Right atrium auricular region (tissue), 2 donors: Measurements from ENCODE around the gene UBE2K. TPM values are rescaled to one million over a fixed set of nuclear protein-coding genes. Genes with fewer than 3 reads are reported as not detected.

Experiments used
- DNase-seq: peaks from one replicate; pipeline ENCODE4 v3.0.0-alpha.2; 2019; ENCODE audit warnings: low spot score
- H3K27ac ChIP-seq, 2 donors: fragments of 200-600 bp; sonication (generic); 1 replicate in 1 of 2; 2 replicates in 1 of 2; pipeline ENCODE4 v1.5.1; 2016 to 2019
- H3K27me3 ChIP-seq, 2 donors: fragments of 200-600 bp; sonication (generic); one replicate each; pipeline versions ENCODE4 v1.5.1 to v1.6.0; 2017 to 2019
- H3K36me3 ChIP-seq: fragments of 200-600 bp; sonication (generic); one replicate; pipeline ENCODE4 v1.5.1; 2016
- H3K4me1 ChIP-seq, 2 donors: fragments of 200-600 bp; sonication (generic); one replicate each; pipeline versions ENCODE4 v1.5.1 to v1.6.0; 2017 to 2019
- H3K4me3 ChIP-seq, 2 donors: fragments of 200-600 bp; sonication (generic); 1 replicate in 1 of 2; 2 replicates in 1 of 2; pipeline ENCODE4 v1.5.1; 2017 to 2019; ENCODE audit warnings: mild to moderate bottlenecking in 1 of 2, moderate library complexity in 1 of 2
- H3K9me3 ChIP-seq, 2 donors: fragments of 200-600 bp; sonication (generic); one replicate each; pipeline ENCODE4 v1.5.1; 2019
- CTCF ChIP-seq, 2 donors: fragments of 200-600 bp; sonication (generic); IDR thresholded peaks; one replicate each; pipeline ENCODE4 v1.5.1; 2019; ENCODE audit warnings: antibody characterized with exemption in 2 of 2
- total RNA-seq, 2 donors: library from RNA; depleted of rRNA; stranded (reverse); fragments of >200 nt; gene quantifications; one replicate each; pipeline ENCODE4 v1.1.0, GENCODE V29; 2016

UBE2K gene
- total RNA-seq, 2 donors from 2014 or later = 16.7 to 23.8 TPM

GRCh38 chr4:39741401-39741800 is 43.5 kb downstream of the UBE2K start:
- Histone ChIP-seq H3K4me3 (no peak overlapping the region), H3K27me3 (no peaks in the 10 kb centered on the region), H3K4me1 (no peaks in the 10 kb centered on the region), H3K27ac (no peak overlapping the region), H3K9me3 (no peaks in the 10 kb centered on the region), H3K36me3 (no peaks in the 10 kb centered on the region)
- TF ChIP-seq CTCF (IDR thresholded peaks at IDR 0.05) = no peak
- no peak for DNase-seq

- no peaks in the 10 kb centered on the region for H3K27me3 ChIP-seq
- H3K4me1 ChIP-seq = no peaks in the 10 kb centered on the region
- no peaks in the 10 kb centered on the region for H3K36me3 ChIP-seq
- no peak for TF ChIP-seq CTCF (IDR thresholded peaks at IDR 0.05)
- H3K27ac ChIP-seq = no peak overlapping the region
- no peaks in the 10 kb centered on the region for H3K9me3 ChIP-seq
- no peak overlapping the region for H3K4me3 ChIP-seq
- DNase-seq = no peak
Measured at GRCh38 chr4:39745920-39746319, 48.0 kb downstream of the UBE2K start.

DNA sequence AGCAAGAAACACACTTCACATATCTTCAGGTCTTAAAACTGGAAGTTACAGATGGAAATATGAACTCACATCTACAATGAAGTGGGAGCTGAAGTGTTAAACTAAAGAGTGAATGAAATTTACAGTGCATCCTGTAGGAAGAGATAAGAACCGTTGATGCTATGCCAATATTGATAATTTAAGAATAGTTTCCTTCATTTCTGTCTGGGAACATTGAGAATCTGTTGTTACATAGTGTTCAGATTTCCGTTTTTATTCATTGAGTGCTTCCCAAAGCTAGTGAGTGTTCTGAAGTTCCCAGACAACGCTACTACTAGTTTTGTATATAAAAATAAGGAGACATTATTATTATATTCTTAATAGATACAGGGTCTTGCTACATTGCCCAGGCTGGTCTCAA is 52.3 kb downstream of the UBE2K start:
- no peaks in the 10 kb centered on the region for H3K27me3 ChIP-seq
- peaks cover 8% of the 10 kb centered on the region for H3K36me3 ChIP-seq
- no peak for TF ChIP-seq CTCF (IDR thresholded peaks at IDR 0.05)
- H3K27ac ChIP-seq = no peak overlapping the region
- no peaks in the 10 kb centered on the region for H3K4me1 ChIP-seq
- no peak for DNase-seq
- H3K9me3 ChIP-seq = no peaks in the 10 kb centered on the region
- no peak overlapping the region for H3K4me3 ChIP-seq

GRCh38 chr4:39754309-39754708 is 56.4 kb downstream of the UBE2K start:
- no peak for TF ChIP-seq CTCF (IDR thresholded peaks at IDR 0.05)
- H3K4me3 ChIP-seq = no peak overlapping the region
- H3K27me3 ChIP-seq = no peaks in the 10 kb centered on the region
- peaks cover 27% of the 10 kb centered on the region for H3K36me3 ChIP-seq
- no peaks in the 10 kb centered on the region for H3K4me1 ChIP-seq
- no peaks in the 10 kb centered on the region for H3K9me3 ChIP-seq
- no peak for DNase-seq
- H3K27ac ChIP-seq = no peak overlapping the region

- H3K4me3 ChIP-seq = no peak overlapping the region
- H3K27me3 ChIP-seq = no peaks in the 10 kb centered on the region
- H3K36me3 ChIP-seq = peaks cover 42% of the 10 kb centered on the region
- no peak for TF ChIP-seq CTCF (IDR thresholded peaks at IDR 0.05)
- no peak for DNase-seq
- H3K9me3 ChIP-seq = no peaks in the 10 kb centered on the region
- no peak overlapping the region for H3K27ac ChIP-seq
- H3K4me1 ChIP-seq = no peaks in the 10 kb centered on the region
Measured at GRCh38 chr4:39756159-39756558, 58.2 kb downstream of the UBE2K start.

DNA sequence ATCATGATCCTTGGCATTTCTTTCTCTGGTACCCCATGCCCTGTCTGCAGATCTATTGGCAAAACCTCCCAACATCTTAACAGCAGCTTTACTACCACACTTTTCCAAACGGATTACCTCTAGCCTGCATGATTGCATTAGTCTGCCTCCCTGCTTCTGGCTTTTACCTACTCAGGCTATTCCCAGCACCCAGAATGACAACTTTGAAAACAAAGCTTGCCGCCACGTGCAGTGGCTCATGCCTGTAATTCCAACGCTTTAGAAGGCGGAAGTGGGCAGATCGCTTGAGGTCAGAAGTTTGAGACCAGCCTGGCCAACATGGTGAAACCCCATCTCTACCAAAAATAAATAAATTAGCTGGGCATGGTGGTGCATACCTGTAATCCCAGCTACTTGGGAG is 60.2 kb downstream of the UBE2K start:
- H3K27me3 ChIP-seq = no peaks in the 10 kb centered on the region
- H3K4me3 ChIP-seq = no peak overlapping the region
- no peaks in the 10 kb centered on the region for H3K9me3 ChIP-seq
- H3K4me1 ChIP-seq = no peaks in the 10 kb centered on the region
- TF ChIP-seq CTCF (IDR thresholded peaks at IDR 0.05) = no peak
- H3K27ac ChIP-seq = no peak overlapping the region
- H3K36me3 ChIP-seq = peaks cover 44% of the 10 kb centered on the region
- no peak for DNase-seq
